NCI-H2107 (cell line): ENCODE measurements around the gene EDA.
"Not testable (repeated sequence)": the region's sequence is repeated elsewhere in the genome, so short reads cannot be mapped to it uniquely, and the experiment has no call there.

ENCODE experiments used
- DNase-seq: peaks from one replicate; lab custom pipeline; 2025; lab: John Stamatoyannopoulos, UW

EDA gene

GRCh38 chrX:69959712-69960111 is 343.8 kb downstream of the EDA start:
- no peak for DNase-seq

GRCh38 chrX:69961365-69962072 is 345.6 kb downstream of the EDA start:
- no peak for DNase-seq

DNA sequence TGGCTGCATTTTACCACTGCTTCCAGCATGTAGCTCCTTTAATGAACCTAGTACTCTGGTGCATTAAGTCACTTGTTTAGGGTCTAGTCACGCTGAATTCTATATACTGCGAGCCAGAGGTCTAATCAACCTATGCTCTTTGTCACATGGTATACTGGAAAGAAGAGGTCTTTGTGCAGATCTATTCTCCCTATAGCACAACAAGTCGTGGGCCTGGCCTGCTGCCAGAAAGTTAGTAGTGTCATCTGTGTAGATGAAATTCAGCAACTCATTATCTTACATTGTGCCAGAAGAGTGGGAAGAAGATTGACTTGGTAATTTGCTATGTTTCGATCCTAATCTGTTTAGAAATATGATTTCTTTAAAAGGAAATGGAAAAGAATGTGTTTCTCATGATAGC is 353.0 kb downstream of the EDA start:
- no peak for DNase-seq

GRCh38 chrX:69969460-69969859 is 353.5 kb downstream of the EDA start:
- DNase-seq: no peak

DNA sequence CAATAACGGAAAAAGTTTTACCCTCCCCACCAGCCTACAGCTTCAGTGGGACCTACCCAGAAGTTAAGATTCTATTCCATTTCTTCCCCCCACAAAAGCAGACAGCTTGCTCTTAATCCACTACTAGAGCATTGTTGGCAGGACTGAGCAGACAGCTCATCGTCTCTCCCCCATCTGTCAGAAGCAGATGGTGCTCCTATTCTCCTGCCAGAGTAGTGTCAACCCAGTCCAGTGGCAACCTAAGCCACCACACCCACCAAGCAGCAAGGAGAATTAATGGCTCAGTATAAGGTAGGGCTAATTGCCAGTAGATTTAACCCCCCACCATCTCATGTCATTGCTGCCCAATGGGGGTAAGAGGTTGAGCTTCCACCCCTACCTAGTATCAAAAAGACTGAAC is 371.8 kb downstream of the EDA start:
- DNase-seq: no peak

DNA sequence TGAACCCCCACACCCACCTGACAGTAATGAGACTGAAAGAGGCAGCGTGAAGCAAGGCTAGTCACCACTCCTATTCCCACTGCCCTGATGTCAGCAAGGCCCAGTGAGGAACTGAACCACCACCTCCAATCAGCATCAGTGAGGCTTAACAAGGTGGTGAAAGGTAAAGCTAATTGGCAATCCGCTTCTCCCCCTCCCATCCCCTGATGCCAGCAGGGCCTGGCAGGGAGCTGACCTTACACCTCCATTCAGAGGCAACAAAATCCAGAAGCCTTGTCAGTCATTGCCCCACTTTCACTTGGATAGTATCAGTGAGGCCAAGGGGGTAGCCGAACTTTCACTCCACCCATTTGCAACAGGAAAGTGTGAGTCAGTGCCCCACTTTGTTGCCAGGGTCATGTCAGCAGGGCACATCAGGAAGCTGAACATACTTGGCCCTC is 373.1 kb downstream of the EDA start:
- no peak for DNase-seq

- DNase-seq: no peak
Observed at GRCh38 chrX:69991685-69992084, 375.8 kb downstream of the EDA start.

- DNase-seq: no peak
Observed at GRCh38 chrX:69993494-69993893, 377.6 kb downstream of the EDA start.

DNA sequence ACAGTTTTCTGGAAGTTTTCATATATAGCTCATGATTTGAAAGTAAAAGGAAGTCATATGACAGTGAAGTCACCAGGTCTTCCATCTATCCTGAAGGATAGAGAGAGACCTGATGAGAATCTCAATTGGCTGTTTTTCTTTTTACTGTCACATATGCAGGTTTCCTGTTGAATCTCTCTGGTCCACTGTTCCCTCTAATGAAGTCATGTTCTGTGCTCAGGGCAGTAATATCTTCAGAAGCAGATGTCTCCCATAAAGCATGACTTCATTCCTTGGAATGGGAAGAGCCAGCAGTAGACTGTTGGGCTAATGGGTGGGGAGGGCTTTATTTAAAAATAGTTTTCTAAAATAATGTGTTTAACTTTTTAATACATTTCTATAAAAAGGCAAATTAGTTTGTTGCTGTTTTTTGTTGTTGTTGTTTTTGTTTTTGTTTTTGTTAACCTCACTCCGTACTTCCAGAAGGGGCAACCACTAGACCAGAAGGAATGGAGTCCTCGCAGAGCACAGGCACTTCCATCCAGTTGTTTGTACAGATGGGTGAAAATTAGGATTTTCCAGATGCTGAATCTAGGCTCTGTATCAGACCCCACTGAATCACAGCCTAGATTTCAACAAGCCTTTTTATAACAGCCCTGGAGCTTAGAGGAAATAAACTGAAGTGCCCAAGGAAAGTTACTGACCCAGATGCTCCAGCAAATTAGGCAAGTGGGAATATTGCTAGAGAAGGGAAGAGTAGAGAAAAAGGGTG is 379.6 kb downstream of the EDA start:
- no peak for DNase-seq

DNA sequence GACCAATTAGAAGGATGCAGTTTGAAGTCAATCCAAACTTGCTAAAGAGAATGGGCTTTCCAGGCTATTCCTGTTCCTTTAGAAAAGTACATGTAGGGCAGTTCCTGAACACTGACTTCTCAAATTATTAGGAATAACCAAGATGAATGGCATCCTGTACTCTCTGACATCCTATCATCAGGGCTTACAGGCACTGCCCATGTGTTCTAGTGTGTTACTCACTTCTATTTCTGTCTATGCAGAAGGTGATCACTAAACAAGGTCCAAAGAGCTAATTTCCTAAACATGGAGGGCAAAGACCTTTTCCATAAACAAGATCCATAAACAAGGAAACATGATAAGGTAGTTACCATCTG is 380.2 kb downstream of the EDA start:
- no peak for DNase-seq

DNA sequence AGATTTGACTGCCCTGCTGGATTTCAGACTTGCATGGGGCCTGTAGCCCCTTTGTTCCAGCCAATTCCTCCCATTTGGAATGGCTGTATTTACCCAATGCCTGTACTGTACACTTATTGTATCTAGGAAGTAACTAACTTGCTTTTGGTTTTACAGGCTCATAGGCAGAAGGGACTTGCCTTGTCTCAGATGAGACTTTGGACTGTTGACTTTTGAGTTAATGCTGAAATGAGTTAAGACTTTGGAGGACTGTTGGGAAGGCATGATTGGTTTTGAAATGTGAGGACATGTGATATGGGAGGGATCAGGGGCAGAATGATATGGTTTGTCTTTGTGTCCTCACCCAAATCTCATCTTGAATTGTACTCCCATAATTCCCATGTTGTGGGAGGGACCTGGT is 382.4 kb downstream of the EDA start:
- DNase-seq: not testable (repeated sequence)

DNA sequence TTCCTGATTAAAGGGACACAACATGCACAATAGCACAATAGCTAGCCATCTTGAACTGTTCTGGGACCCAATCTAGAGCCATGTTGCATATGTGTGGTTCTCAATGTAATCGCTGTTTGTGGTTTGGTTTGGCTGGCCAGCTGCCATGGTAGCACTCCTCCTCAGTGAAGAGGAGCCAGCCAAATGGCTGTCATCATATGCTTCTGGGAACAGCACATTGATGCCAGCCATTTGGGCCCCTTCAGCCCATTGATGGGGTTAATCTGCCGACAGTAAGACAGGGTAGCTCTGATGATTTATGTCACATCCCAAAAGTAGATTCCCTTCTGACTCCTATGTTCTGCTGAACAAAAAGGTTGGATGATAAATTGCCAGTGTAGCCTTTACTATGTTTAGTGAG is 385.4 kb downstream of the EDA start:
- DNase-seq: no peak

- DNase-seq: no peak
Observed at GRCh38 chrX:70001708-70002341, 385.9 kb downstream of the EDA start.

DNA sequence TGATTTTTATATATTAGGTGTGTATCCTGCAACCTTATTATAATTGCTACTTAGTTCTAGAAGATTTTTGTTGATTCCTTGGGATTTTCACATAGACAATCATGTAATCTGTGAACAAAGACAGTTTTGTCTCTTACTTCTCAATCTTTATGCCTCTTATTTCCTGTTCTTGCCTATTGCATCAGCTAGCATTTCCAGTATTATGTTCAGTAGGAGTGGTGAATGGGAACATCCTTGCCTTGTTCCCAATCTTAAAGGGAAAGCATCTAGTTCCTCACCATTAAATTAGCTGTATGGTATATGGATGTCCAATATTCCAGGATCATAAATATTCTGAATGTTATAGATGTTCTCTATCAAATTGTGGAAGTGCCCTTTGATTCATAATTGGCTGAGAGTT is 392.0 kb downstream of the EDA start:
- no peak for DNase-seq

- no peak for DNase-seq
Observed at GRCh38 chrX:70009049-70009448, 393.1 kb downstream of the EDA start.

GRCh38 chrX:70009970-70010369 is 394.1 kb downstream of the EDA start:
- no peak for DNase-seq

DNA sequence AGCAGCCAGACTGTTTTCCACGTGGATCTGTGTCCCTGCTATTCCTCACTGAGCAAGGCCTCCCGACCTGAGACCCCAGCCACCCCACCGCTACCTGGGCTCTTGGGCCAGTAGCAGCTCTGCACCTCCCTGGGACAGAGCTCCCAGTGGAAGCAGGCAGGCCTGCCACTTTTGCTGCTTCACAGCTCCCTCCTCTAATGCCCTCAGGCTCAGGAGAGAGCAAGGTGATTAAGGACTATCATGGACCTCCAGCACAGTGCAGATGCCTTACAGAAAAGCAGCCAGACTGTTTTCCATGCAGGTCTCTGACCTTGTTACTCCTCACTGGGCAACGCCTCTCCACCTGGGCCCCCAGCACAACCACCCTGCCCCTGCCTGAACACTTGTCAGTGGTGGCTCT is 396.8 kb downstream of the EDA start:
- DNase-seq: no peak

DNA sequence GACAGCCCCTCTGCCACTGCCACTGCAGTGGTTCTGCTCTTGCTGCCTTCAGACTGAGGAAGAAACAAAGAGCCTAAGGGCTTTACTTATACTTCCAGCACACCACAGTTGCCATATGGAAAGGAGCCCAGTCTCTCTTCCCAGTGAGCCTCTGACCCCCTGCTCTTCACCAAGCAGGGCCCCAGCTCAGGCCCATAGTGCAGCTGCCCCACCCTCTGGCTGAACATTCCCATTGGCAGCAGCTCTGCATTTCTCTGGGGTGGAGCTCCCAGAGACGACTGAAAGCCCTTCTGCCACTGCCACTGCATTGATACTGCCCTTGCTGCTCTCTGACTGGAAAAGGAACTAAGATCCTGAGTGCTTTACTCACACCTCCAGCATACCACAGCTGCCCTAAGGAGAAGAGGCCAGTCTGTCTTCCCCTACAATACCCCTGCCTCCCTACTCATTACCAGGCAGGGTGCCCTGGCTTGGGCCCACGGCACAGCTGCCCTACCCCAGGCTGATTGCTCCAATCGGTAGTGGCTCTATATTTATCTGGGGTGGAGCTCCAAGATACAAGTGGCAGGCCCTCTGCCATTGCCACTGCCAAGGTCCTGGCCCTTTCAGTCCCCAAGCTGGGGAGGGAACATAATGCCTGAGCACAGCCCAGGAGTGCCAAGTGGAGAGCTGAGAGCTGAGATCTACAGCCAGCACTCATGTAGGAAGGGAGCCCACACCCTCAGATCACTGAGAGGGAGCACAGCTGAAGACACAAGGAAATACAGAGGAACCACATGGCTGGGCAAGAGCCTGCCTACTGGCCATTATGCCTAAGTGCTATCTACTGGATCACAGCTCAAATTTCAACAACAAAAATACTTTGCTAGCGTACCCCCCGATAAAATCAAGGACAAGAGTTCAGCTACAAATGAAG is 397.8 kb downstream of the EDA start:
- no peak for DNase-seq

DNA sequence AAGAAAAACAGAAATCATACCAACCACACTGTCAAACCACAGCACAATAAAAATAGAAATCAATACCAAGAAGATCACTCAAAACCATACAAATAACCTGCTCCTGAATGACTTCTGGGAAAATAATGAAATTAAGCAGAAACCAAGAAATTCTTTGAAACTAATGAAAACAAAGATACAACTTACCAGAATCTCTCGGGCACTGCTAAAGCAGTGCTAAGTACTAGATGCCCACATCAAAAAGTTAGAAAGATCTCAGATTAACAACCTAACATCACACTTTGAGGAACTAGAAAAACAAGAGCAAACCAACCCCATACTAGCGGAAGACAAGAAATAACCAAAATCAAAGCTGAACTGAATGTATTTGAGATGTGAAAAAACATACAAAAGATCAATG is 400.6 kb downstream of the EDA start:
- no peak for DNase-seq

GRCh38 chrX:70022616-70023015 is 406.7 kb downstream of the EDA start:
- no peak for DNase-seq

DNA sequence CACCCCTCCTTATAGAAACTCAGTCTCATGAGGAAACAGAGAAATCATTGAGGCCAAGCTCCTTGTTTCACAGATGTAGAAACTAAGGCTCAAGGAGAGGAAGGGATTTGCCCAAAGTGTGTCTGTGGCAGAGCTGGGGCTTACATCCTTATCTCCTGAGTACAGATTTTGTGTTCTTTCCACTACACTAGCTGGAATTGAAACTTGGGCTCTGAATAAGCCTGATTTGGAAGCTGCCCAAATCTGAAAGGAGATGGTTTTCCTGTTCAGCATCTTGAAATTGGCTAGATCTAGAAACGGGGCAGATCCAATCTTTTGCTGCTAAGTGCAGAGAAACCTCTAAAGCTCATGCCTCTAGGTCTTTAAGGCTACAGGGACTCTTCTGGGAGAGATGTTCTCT is 409.6 kb downstream of the EDA start:
- DNase-seq: no peak

DNA sequence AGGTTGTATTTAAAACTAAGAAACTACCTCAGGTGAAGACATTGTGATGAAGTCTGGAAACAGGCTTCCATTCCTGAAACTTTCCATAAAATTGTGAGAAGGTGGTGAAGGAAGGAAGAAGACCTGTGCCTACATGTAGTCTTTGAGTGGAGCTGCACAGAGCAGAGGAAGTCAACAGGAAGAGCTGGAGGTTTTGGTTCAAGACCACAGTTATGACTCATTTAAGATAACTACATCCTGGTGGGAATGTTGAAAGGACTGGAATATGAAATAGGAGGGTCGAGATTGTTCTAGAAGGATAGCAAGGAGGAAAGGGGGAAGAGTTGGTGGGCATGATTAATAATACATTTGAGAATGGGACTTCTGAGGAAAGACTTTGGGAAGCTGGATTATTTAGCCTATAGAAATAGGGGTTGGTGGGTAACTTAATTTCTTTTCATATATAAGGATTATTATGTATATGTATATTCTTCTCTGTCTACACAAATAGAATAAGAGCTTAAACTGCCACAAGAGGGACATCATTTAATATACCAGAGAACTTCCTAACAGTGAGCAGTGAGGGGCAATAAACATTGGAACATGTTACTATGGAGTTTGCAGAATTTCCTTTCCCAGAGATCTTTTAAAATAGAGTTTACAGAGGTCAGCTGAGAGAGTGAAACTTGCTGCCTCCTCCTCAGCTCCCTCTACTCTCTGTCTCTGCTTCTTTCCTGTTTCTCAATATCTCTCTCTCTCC is 410.4 kb downstream of the EDA start:
- no peak for DNase-seq
